ENCODE results near the gene TLN1.

TLN1 gene

GRCh38 chr9:35729700-35730485, 2.1 kb downstream of the TLN1 start (continued):
- TF ChIP-seq AEBP2 (tag by site-specific recombination; IDR thresholded peaks at IDR 0.05; ENCODE audit: borderline replicate concordance) (no peak), ZNF76 (tag by site-specific recombination; IDR thresholded peaks at IDR 0.05; ENCODE audit: borderline replicate concordance, low read depth) (no peak), TSHZ1 (tag by site-specific recombination; IDR thresholded peaks at IDR 0.05; ENCODE audit: borderline replicate concordance) (no peak), PATZ1 (tag by site-specific recombination; IDR thresholded peaks at IDR 0.05) (no peak), GLIS1 (tag by site-specific recombination; IDR thresholded peaks at IDR 0.05) (no peak), ZNF19 (tag by site-specific recombination; IDR thresholded peaks at IDR 0.05; ENCODE audit: low read depth) (no peak), EGR2 (tag by site-specific recombination; IDR thresholded peaks at IDR 0.05; ENCODE audit: low read depth) (no peak), ZNF571 (tag by site-specific recombination; IDR thresholded peaks at IDR 0.05) (no peak), ZNF112 (tag by site-specific recombination; IDR thresholded peaks at IDR 0.05) (no peak), CTCF (tag by site-specific recombination; IDR thresholded peaks at IDR 0.05) (peak; percentile 82; the same call in 1 of the 2 replicates), ZNF398 (tag by site-specific recombination; IDR thresholded peaks at IDR 0.05) (no peak), ELK4 (IDR thresholded peaks at IDR 0.05; ENCODE audit: borderline replicate concordance, low read depth, low read length) (no peak), HOXC10 (CRISPR knock-in tag; IDR thresholded peaks at IDR 0.05) (no peak), GFI1B (tag by site-specific recombination; IDR thresholded peaks at IDR 0.05) (no peak), ZBTB17 (tag by site-specific recombination; IDR thresholded peaks at IDR 0.05) (peak; percentile 20; the same call in 1 of the 2 replicates), PRDM4 (tag by site-specific recombination; IDR thresholded peaks at IDR 0.05) (no peak), SCRT1 (tag by site-specific recombination; IDR thresholded peaks at IDR 0.05; ENCODE audit: borderline replicate concordance) (no peak), ZXDB (tag by site-specific recombination; IDR thresholded peaks at IDR 0.05) (no peak), ZNF830 (tag by site-specific recombination; IDR thresholded peaks at IDR 0.05; ENCODE audit: low read depth) (no peak), SP3 (tag by site-specific recombination; IDR thresholded peaks at IDR 0.05) (no peak)
